HG03097 (cell line): Measurements from ENCODE around the gene DLGAP4.
"Not testable (repeated sequence)": the region's sequence is repeated elsewhere in the genome, so short reads cannot be mapped to it uniquely, and the experiment has no call there.

Experiments used
- ATAC-seq: cut with Tn5 transposase; IDR thresholded peaks from one replicate; pipeline ENCODE4 v1.9.1; 2021; ENCODE audit not compliant: unreplicated experiment, low FRiP score

Gene DLGAP4

DNA sequence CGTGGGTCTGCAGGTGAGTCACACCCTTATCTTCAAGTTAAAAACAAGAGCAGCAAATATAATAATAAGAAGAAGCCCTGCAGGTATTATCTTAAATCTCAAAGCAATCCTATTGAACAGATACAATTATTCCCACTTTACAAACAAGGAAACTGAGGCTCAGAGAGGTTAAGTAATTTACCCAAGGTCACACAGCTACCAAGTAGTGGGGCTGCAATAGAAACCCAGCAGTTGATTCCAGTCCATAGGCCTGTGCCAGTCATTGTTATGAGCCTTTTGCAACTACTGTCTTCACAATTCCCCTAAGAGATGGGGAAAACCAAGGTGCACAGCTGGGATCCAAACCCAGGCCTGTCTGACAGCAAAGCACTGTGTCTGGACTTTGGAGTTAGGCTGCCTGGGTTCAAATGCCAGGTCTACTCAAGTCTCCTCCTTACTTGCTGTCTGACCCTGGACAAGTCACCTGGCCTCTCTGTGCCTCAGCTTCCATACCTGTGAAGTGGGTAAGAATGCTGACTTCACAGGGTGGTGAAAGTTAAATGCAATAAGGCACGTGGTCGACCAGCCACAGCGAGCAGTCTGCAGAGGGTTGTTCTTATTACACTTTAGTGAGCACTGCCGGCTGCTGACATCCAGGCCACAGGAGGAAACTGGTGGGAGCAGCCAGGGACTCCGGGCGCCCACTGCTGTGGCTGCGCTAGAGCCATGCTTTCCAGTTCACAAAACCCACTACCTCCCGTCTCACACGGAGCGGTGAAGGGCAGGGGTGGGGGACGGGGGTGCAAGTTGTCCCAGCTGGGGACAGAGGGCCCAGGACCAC, 241.3 kb downstream of the DLGAP4 start:
- no peak for ATAC-seq

DNA sequence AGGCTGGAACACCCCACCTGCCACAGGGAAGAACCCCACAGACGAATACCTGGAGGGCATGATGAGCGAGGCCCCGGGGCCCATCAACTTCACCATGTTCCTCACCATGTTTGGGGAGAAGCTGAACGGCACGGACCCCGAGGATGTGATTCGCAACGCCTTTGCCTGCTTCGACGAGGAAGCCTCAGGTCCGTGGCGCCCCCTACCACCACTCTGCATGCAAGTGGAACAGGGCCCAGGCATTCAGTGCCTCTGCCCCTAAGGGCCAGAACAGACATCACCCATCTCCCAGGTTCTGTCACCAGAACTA, 241.8 kb downstream of the DLGAP4 start:
- no peak for ATAC-seq

DNA sequence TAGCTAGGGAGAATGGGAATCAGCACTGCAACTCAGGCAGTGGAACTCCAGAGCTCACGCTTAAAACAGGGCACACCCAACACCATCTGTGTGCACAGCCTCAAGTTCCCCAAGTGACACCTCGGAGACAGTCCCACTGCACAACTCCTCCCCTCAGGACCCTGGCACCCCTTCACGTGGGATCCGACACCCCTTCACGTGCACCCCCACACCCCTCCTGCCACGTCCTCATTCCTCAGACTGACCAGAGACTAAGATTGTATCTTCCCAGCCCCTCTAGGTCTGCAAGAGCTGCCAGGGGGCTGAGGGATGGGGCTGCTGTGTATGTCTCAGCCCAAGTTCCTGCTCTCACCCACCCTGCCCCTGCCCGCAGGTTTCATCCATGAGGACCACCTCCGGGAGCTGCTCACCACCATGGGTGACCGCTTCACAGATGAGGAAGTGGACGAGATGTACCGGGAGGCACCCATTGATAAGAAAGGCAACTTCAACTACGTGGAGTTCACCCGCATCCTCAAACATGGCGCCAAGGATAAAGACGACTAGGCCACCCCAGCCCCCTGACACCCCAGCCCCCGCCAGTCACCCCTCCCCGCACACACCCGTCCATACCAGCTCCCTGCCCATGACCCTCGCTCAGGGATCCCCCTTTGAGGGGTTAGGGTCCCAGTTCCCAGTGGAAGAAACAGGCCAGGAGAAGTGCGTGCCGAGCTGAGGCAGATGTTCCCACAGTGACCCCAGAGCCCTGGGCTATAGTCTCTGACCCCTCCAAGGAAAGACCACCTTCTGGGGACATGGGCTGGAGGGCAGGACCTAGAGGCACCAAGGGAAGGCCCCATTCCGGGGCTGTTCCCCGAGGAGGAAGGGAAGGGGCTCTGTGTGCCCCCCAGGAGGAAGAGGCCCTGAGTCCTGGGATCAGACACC, 242.8 kb downstream of the DLGAP4 start:
- no peak for ATAC-seq

DNA sequence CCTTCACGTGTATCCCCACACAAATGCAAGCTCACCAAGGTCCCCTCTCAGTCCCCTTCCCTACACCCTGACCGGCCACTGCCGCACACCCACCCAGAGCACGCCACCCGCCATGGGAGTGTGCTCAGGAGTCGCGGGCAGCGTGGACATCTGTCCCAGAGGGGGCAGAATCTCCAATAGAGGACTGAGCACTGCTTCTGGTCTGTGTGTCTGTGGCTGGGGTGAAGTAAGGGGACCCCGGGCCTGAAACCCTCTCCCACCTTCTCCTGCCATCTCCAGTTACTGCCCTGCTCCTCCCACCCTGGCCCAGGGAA, 243.4 kb downstream of the DLGAP4 start:
- no peak for ATAC-seq

DNA sequence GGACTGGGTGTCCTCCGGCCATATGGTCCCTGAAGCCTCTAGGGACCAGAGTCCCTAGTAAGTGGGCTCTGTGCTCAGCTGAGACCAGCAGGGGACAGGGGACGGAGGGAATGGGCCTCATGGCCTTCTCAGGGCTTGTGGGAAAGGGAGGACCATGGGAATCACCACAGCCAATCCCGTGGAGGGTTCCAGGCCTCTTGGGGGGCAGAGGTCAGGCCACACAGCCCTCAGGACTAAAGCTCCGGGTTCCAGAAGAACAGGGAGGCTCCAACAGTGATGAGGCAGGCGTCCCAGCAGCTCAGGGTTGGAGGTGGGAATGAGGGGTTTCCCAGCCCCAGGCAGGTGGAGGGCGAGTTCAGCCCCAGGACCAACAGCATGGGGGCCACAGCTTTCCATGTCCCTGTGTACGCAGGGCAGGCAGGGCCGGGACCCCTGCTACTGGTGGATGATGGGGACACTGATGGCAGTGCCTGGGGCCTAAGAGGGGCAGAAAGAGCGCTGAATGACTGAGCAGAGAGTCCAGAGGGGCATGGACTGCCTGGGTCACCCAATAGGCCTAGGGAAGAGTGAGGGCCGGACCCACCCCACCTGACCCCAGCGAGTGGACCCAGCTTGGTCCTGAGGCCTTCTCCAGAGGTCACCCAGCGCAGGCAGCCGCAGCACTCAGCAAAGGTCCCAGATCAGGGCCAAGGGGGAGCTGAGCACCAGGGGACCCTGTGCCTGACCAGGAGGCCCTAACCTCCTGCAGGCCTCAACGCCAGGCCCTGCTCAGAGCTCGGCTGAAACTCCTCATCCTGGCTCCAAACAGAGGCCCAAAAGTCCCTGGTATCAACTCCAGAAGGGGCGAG, 244.0 kb downstream of the DLGAP4 start:
- no peak for ATAC-seq

DNA sequence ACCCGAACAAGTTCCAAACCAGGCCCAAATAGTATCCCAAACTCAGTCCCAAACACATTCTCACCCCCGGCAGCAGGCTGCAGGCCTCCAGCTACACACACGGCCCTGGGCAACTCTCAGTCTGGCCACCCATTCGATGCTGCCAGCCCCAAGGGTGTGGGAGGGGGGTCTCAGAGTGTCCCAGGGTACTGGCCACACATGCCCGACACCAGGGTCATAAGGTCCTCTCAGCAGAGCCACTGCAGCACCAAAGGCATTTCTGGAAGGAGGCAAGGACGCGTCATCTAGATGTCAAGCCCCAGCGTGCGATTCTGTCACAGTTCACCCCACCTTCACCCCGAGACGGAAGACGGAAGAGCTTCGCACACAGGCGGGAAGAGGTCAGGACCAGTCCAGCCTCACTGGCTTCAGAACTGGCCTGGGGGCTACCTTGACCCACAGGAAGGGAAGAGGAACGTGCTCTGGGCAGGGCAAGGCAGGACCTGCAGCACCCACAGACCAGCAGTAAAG, 244.7 kb downstream of the DLGAP4 start:
- no peak for ATAC-seq

DNA sequence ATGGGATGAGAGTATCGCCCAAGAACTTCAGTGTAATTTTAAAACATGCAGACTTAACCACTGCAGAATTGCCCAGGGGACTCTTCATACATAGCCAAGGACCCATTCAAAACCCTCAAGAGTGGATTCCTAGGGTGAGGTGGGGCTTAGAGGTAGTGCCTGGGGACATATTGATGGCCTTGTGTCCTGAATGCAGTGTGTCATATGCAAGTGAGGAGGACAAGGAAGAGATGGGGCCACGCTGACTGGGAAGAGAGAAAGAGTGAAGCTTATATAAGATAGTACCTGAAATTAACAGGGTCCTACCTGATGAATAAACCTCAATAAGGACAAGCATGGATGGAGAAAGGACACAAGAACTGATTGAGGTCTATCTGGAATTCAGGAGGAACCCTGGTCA, 249.1 kb downstream of the DLGAP4 start:
- no peak for ATAC-seq

DNA sequence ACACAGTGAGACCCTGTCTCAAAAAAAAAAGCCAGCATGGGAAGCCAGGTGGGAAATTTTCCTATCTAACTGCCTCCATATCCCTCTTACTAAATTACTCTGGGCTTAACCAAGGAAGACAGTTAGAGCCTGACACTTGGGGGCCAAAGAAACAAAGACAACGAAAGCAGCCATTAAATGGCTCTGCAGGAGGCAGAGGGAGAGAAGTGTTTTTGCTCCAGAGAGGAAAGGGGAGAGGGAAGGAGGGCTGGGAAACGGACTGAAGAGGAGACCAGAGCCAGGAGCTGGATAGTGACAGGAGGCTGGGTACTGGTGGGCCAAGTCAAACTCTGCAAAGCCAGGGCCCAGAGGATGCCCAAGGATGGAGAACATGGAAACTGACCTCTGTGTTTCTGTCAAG, 256.6 kb downstream of the DLGAP4 start:
- ATAC-seq, result no peak

DNA sequence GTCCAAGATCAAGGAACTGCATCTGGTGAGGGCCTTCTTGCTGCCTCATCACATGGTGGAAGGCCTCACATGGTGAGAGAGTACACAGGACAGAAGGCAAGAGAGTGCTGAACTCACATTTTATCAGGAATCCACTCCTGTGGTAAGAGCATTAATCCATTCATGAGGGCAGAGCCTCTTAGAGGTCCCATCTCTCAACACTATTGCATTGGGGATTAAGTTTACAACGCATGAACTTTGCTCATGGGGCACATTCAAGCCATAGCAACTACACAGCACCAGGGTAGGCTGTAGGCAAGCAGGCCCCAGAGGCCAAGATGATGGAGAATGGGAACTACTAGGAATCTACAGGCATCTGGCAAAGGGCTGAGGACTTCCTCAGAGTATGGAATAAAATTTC, 257.2 kb downstream of the DLGAP4 start:
- ATAC-seq, result no peak

DNA sequence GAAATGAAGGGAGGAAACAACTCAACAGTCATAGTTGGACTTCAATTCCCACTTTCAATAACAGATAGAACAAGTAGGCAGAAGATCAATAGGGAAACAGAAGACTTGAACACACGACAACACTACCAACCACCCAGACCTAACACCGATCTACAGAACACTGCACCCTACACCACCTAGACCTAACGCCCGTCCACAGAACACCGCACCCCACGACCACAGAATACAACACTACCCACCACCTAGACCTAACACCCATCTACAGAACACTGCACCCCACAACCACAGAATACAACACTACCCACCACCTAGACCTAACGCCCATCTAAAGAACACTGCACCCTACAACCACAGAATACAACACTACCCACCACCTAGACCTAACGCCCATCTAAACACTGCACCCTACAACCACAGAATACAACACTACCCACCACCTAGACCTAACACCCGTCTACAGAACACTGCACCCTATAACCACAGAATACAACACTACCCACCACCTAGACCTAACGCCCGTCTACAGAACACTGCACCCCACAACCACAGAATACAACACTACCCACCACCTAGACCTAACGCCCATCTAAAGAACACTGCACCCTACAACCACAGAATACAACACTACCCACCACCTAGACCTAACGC, 258.1 kb downstream of the DLGAP4 start:
- not testable (repeated sequence) for ATAC-seq

DNA sequence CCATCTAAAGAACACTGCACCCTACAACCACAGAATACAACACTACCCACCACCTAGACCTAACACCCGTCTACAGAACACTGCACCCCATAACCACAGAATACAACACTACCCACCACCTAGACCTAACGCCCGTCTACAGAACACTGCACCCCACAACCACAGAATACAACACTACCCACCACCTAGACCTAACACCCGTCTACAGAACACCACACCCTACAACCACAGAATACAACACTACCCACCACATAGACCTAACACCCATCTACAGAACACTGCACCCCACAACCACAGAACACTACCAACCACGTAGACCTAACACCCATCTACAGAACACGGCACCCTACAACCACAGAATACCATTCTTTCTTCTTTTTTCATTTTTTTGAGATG, 258.6 kb downstream of the DLGAP4 start:
- not testable (repeated sequence) for ATAC-seq

DNA sequence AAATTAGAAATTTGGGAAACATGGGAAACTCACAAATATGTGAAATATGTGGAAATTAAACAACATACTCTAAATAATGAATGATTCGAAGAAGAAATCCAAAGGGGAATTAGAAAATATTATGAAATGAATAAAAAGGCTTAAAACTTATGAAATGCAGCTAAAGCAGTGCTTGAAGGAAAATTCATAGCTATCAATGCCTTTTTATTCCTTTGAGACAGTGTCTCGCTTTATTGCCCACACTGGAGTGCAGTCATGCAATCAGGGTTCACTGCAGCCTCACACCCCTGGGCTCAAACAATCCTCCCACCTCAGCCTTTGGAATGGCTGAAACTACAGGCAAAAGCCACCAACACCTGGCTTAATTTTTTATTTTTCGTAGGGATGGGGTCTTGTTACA, 259.4 kb downstream of the DLGAP4 start:
- no peak for ATAC-seq

DNA sequence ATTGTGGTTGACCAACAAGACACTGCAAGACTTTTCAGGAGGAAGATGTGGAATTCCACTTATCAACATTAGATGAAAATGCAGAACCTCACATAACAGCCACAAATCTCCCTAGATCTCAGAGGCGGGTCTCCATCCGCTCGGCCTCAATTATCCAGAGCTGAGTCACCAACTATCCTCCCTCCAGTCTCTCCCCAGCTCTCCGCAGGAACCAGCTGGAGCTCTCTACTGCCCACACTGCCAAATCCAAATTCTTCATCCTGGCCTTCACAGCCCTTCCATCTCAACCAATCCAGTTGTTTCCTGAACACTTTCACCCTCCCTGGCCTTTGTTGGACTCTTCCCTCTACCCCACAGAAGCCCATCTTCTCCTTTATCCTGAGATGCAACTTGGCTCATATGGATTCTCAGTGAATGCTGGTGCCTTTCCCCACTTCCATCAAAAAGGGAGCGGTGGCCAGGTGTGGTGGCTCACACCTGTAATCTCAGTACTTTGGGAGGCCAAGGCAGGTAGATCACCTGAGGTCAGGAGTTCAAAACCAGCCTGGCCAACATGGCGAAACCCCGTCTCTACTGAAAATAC, 263.8 kb downstream of the DLGAP4 start:
- ATAC-seq, result no peak

DNA sequence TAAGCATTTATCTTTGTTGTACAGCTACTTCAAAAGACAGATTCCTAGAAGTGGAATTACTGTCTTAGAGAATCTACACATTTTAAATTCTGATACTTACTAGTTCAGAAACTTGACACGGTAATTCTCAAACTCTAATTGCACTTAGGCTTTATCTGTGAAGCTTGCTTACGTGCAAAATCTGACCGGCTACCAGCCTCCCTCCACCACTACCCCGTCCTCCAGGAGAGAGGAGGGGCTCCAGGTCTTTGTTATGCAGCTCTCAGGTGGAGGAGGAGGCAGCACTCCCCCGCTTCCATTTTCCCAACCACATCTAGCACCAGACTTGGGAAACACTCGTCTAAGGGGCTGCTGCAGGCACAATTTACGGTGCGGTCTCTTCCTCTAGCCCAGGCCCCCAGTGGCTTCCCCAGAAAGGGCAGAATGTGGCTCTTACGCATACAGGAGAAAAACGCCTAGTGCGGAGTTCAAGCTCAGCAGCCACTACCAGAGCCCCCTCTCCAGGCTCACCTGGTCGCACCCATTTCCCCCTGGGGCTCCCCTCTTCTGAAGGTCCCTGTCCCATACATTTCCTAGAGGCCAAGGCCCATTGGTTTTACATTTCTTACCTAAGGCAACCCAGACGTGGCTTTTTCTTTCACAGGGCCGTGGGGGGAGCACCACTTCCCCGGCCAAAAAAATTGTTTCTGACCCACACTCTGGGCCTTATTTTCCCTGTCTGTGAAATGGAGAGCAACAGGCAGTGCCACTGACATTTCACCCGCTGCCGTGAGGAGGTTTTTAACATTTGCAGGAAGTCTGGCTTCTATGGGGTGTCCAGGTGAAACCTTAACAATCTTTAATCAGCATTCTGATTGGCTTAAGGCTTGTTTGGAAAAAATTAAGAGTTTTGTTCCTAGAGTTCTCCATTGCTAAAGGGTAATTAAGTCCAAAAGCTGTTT, 265.7 kb downstream of the DLGAP4 start:
- no peak for ATAC-seq

DNA sequence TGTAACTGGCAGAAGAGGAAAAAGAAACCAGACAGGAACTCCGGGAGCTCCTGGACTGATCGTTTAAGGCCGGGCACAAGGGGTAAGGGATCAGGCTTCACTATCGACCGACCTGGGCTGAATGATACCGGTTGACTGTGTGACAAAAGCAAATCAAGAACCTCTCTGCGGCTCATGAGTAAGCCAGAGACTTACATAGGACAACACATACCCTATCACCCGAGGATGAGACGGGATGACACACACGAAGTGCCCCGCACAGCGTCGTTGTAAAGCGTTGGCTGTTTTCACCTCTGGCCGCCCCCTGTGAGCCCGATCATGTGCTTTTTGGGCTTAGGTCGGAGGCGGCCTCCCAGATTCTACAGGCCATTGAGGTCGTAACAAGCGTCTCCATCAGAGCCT, 266.6 kb downstream of the DLGAP4 start:
- ATAC-seq, result peak; percentile 14

DNA sequence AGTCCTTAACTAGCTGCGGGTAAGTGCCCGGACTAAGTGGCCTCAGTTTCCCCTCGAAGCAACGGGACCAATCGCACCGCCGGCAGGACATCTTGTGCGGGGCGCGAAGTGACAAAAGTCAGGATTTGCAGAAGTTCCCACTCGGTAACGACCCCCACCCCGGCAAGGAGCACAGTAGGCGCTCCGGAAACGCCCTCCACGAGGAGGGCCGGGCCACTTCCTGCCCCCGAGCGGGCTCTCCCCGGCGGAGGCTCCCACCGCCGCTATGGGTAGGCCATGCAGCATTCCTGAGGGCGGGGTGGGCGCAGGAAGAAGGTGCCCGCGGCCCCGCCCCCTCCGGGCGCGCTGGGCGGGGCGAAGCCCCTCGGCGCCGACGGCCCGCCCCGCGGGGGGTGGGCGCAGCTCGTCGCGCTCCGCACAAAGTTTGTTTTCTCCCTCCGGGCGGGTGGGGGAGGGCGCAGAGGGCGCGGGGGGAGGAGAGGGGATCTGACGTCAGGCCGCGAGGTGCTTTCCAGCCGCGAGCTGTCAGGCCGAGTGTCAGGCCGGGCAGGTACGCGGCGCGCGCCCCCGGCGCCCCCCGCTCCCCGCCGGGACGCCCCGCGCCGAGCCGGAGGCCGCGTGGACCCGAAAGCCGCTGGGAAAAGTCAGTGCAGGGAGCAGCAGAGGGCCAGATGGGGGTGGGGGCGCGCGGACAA, 267.1 kb downstream of the DLGAP4 start, which contains the start of gene TGIF2:
Gene TGIF2 (plus strand): TSS at position 495 of the 695 bp plus-strand sequence. CDS start 5,178 bp downstream, outside the sequence.
- peak; percentile 68 for ATAC-seq

DNA sequence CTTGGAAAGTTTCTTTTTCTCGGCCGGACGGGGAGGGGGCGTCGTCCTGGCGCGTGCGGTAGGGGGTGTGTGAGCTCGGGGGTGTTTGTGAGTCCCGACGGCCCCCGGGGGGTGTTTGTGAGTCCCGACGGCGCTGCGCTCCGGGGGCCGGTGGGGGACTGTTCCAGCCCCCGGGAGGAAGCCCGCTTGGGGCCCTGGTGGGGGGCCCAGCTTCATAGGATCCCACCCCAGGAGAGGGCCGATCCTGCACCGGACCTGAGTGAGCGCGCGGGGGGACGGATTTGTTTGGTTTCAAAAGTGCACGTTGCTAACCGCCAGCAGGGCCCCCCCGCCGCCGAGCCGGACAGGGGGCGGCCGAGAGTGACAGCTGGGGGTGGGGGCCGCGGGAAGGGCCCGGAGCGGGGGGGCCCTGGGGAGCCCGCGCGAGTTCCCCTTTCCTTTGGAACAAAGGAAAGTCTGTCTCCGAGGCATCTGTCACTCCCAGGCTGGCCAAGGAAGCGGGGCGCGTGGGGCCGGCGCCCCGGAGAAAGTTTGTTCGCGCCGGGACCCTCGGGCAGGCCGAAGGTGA, 267.7 kb downstream of the DLGAP4 start:
- ATAC-seq, result peak; percentile 5
